ENCODE data around the gene NADSYN1.

- TF ChIP-seq, protein P1, sequence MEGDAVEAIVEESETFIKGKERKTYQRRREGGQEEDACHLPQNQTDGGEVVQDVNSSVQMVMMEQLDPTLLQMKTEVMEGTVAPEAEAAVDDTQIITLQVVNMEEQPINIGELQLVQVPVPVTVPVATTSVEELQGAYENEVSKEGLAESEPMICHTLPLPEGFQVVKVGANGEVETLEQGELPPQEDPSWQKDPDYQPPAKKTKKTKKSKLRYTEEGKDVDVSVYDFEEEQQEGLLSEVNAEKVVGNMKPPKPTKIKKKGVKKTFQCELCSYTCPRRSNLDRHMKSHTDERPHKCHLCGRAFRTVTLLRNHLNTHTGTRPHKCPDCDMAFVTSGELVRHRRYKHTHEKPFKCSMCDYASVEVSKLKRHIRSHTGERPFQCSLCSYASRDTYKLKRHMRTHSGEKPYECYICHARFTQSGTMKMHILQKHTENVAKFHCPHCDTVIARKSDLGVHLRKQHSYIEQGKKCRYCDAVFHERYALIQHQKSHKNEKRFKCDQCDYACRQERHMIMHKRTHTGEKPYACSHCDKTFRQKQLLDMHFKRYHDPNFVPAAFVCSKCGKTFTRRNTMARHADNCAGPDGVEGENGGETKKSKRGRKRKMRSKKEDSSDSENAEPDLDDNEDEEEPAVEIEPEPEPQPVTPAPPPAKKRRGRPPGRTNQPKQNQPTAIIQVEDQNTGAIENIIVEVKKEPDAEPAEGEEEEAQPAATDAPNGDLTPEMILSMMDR (IDR thresholded peaks at IDR 0.05; ENCODE audit: low read length), result no peak
- TF ChIP-seq EZH2 (IDR thresholded peaks at IDR 0.05; ENCODE audit: borderline replicate concordance, low read length), result no peak
These were observed 46.5 kb downstream of the NADSYN1 start for GRCh38 chr11:71499546-71499945.
